ENCODE measurements around the gene PSMB11. TPM values are rescaled to one million over a fixed set of nuclear protein-coding genes. Genes with fewer than 3 reads are reported as not detected.
A peak's percentile ranks its signal among the peaks of the same experiment; 100 is the strongest.

The PSMB11 gene
- total RNA-seq, 1 experiment from 2014 or later, result not detected

DNA sequence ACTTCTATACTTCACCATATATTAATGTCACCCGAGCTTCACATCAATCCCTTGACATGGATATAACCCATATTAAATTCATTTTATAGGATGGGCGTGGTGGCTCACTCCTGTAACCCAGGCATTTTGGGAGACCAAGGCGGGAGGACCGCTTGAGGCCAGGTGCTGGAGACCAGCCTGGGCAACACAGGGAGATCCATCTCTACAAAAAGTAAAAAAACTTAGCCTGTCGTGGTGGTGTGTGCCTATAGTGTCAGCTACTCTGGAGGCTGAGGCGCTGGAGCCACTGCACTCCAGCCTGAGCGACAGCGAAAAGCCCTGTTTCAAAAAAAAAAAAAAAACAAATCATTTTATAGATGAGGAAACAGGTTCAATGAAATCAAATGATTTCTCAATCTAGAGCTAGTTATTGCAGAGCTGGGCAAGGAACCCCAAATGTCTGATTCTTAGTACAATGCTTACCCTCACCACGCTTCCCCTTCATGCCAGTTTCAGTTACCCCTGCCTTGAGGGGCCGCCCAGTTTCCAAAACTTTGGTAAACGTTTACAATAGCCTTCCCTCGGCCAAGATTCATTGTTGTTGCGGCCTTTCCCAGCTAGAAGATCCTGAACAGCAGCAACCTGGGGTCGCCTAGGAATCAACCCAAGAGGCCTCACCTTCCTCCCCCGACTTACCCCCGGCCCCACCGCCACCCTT, 8.1 kb upstream of the PSMB11 start:
- Histone ChIP-seq H3K27me3 (ENCODE audit: insufficient read depth, low read length) (no peaks in the 10 kb centered on the region), H3T11ph (ENCODE audit: low read length) (no peak overlapping the region), H4K91ac (ENCODE audit: insufficient read length, low read depth, low read length) (no peak overlapping the region), H3K27ac (ENCODE audit: insufficient read length, low read depth, low read length) (no peak overlapping the region), H2BK12ac (ENCODE audit: insufficient read length, low read depth, low read length) (no peak overlapping the region), H3K9me3 (ENCODE audit: control insufficient read depth, low read depth, low read length) (no peaks in the 10 kb centered on the region), H3K23ac (ENCODE audit: insufficient read length, low read depth, low read length) (no peak overlapping the region), H3K79me2 (ENCODE audit: insufficient read depth, low read length) (peaks cover 5% of the 10 kb centered on the region; the same call in 1 of the 2 replicates), H4K8ac (replicated peaks; ENCODE audit: insufficient read length, low read depth, low read length) (no peak overlapping the region), H3K56ac (ENCODE audit: insufficient read length, low read depth, low read length) (no peak overlapping the region), H4K5ac (ENCODE audit: insufficient read length, low read depth, low read length) (no peak overlapping the region), H3K9ac (ENCODE audit: extremely low read depth, insufficient read length, low read length) (peak overlapping the region; percentile 95), H3K4me2 (ENCODE audit: insufficient read depth, insufficient read length, low read length) (peak overlapping the region; percentile 36), H3K4ac (ENCODE audit: low read depth, low read length) (no peak overlapping the region), H2AK5ac (ENCODE audit: insufficient read length, low read length) (no peak overlapping the region), H3K18ac (ENCODE audit: insufficient read length, low read depth, low read length) (peak overlapping the region; percentile 53), H4K20me1 (ENCODE audit: control insufficient read depth, insufficient read depth, insufficient read length) (no peaks in the 10 kb centered on the region), H3K4me1 (ENCODE audit: insufficient read depth, low read length) (no peaks in the 10 kb centered on the region), H3K79me1 (ENCODE audit: insufficient read depth, low read depth, low read length, poor library complexity, severe bottlenecking) (no peaks in the 10 kb centered on the region), H2BK20ac (ENCODE audit: low read depth, low read length, poor library complexity, severe bottlenecking) (no peak overlapping the region), H2BK15ac (ENCODE audit: low read depth, low read length) (no peak overlapping the region), H2AFZ (ENCODE audit: low read length) (no peak overlapping the region), H2BK120ac (ENCODE audit: low read depth, low read length, poor library complexity, severe bottlenecking) (no peak overlapping the region), H3K23me2 (ENCODE audit: insufficient read length, low read depth, low read length, poor library complexity, severe bottlenecking) (peaks cover 5% of the 10 kb centered on the region), H2BK5ac (ENCODE audit: insufficient read length, low read length) (no peak overlapping the region), H3K14ac (ENCODE audit: insufficient read depth, low read length) (peak overlapping the region; percentile 80)
- no peaks in the 10 kb centered on the region for H3K9me3 Mint-ChIP-seq
- H3K27ac Mint-ChIP-seq, result peak overlapping the region; percentile 99 to 100 (median 99)
- H3K36me3 Mint-ChIP-seq (ENCODE audit: insufficient read depth in 1 of 3, low read depth in 3 of 3), result peaks cover 28 to 45% (median 33%) of the 10 kb centered on the region in 3 experiments
- H3K27me3 Mint-ChIP-seq (ENCODE audit: low read depth), result no peaks in the 10 kb centered on the region
- TF ChIP-seq, protein P1, sequence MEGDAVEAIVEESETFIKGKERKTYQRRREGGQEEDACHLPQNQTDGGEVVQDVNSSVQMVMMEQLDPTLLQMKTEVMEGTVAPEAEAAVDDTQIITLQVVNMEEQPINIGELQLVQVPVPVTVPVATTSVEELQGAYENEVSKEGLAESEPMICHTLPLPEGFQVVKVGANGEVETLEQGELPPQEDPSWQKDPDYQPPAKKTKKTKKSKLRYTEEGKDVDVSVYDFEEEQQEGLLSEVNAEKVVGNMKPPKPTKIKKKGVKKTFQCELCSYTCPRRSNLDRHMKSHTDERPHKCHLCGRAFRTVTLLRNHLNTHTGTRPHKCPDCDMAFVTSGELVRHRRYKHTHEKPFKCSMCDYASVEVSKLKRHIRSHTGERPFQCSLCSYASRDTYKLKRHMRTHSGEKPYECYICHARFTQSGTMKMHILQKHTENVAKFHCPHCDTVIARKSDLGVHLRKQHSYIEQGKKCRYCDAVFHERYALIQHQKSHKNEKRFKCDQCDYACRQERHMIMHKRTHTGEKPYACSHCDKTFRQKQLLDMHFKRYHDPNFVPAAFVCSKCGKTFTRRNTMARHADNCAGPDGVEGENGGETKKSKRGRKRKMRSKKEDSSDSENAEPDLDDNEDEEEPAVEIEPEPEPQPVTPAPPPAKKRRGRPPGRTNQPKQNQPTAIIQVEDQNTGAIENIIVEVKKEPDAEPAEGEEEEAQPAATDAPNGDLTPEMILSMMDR (conservative IDR thresholded peaks at IDR 0.05), result no peak
- H3K4me3 Mint-ChIP-seq, result peak overlapping the region; percentile 96
- no peak for DNase-seq
- WGBS (ENCODE audit: extremely low coverage, insufficient read length, low lambda C conversion rate), result 100% methylated on average over 1 of the region's 17 CpGs
- peaks cover 10 to 18% of the 10 kb centered on the region in 2 experiments for H3K4me1 Mint-ChIP-seq
